NCI-H1694 treated with DMSO at 0.1 percent for 48 hours (cell line): Measurements from ENCODE around the gene HIVEP3.
A peak's percentile ranks its signal among the peaks of the same experiment; 100 is the strongest.

Source experiments
- DNase-seq: peaks from one replicate; lab custom pipeline; 2025; lab: John Stamatoyannopoulos, UW

HIVEP3 gene

DNA sequence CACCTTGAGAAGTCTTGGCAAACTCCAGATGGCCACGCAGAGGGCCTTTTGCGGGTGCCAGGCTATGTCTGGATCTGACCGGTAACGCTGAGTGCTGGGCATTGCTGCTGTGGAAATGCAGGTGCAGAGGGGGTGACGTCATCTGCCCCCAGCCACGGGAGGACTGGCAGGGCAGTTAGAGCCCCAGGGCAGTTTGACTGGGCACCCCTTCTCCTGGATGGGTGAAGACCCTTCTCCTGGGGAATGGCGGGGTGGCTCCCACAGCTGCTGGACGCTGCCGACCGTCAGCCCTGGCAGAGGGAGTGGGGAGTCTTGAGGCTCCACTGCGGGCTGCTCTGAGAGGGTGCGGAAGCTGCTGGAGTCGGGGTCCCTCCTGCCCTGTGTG lies 421.7 kb downstream of the HIVEP3 start:
- DNase-seq, result no peak

DNA sequence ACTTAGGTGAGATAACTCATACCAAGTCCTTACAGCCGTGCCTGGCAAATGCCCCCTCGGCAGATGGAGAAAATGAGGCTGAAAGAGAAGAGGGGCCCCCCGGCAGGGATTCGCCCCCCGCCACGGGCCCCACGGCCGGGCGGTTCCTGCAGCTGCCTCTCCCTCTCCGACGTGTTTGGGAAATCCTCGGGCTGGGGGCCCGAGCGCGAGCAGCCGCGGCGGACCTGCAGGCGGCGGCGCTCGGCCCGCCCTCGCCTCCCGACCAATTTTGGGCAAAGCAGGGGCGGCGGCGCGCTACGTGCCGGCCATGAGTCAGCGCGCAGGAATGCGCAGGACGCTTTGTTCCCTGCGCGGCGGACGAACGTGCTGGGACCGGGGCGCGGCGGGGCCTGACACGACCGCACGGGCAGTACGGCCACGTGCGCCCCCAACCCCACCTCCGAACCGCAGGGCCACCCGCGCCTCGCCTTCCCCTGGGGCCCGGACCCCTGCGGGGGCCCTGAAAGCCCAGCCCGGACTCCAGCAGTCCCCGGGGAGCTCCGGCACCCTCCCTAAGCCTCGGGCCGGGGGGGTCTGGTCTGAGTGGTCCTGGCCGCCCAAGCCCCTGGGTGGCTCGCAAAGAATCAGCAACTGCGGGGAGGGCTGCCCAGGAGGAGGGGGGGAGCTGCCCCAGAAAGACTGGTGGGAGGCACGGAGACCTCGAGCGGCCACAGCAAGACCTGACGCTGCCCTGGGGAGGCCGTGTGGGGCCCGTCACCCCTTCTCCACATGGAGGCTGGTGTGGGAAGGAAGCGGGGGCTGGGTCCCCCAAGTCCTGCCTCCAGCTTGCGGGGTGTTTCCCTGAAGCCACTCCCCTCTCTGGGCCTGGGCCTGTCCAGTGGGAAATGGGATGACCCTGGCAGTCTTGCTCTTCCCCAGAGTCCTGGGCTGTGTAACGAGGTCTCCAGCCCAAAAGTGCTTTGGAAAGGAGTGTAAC lies 422.4 kb downstream of the HIVEP3 start:
- no peak for DNase-seq

DNA sequence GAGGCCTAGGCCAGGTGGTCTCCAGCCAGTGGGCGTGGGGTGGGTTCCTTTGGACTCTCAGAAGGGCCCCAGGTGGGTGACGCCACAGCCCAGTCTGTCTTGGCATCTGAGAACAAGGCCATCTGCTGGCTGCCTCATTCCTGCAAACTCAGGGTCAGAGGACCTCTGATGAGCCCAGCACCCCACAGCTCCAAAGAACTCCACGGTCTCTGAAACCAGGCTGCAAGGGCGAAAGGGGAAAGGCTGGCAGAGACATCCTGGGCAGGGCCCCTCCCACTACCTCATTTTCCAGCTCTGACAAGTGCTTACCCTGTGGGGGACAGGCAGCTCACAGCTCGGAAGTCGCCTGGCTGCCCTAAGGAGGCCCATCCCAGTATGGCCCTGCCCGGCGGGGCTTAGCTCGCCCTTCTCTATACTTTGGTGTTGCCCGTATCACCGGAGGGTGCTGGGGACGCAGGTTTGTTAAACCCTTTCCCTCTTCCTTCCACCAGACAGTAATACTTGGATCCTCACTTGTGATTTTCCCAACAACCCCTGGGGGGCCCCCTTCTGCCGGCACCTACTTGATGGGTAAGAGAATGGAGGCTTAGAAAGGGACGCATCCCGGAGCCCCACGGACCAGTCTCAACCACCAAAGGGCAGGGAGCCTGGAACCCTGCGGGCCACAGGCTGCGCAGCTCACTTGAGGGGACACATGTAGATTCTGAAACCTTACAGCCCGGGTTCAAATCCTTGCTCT lies 423.3 kb downstream of the HIVEP3 start:
- peak; percentile 18 for DNase-seq

DNA sequence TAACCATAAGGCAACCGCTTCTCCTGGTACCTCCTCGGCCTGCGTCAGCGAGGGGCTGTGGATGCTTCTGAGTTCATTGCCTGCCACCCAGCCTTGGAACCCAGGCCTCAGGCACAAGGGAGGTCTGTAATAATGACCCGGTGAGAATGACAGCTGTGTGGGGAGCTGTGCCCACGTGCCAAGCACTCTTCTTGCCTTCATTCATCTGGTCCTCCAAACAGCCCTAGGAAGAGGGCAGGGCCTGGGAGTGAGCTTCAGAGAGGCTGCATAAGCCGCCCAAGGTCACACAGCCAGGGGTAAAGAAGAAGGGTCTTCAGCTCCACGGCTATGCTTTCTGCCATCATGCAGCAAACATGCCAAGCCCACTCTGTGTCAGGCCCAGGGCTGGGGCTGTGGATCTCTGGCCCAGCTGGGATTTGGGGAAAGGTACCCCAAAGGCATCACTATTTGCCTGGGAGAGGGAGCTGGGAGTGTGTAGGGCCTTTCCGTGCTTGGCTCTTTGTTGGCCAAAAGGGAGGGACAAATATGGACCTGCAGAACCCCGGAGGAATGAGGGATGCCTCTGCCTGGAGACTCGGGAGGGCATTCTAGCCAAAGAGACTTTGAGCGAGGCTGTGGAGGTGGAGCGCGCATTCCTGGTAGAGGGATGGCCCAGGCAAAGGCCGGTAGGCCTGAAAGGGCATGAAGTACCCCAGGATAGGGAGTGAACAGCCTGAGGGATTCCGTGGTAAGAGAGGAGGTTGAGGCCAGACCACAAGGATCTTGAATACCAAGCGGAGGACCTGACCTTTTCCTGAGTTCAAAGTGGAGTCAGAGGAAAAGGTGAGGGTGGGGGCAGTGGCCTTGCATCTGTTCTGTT lies 424.1 kb downstream of the HIVEP3 start:
- DNase-seq, result no peak

DNA sequence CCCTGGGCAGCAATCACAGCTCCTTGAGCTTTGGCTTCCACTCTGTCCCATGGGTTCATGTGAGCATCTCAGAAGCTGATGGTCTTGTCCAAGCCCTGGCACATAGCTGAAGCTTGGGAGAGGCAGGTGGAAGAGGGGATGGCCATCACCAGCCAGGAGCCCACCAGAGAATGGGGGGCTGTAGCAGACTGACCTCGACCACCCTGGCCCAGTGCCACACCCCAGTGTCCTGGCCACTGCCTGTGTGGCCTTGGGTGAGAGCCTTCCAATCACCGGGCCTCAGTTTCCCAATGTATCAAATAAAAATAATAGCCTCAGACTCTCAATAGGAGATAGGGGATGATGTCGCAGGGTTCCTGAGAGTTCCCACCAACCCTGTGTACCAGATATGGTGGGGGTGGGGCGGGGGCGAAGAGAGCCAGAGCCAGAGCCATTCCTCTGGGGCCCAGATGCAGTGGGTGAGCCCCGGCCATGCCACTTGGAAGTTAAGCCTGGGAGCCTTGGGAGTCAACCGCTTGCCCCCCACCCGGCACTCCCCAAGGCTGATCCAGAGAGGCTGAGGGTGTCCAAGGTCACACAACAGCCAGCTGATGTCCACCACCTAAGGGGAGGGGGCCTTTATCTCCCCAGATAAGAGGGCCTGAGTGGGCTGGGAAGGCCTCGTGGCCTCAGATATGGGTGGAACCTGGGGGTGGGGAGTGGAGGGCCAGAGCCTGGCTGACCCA lies 424.9 kb downstream of the HIVEP3 start:
- no peak for DNase-seq

DNA sequence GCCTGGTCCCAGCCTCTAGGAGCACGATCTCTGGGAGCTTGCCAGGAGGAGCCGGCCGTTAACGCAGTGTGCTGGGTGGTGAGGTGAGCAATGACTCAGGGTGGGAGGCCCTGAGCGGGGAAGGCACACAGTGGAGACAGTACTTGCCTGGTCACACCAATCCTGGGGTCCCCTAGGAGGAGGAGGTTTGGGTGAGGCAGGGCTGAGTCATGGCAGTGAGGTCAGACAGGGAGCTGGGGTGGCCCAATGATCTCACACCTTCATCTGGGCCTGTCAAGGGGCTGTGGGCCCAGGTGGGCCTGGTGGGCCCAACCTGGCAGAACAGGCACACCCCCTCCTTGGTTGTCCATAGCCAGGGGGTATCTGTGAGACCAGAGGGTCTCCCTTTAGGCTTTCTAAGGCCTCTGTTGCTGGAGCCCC lies 425.6 kb downstream of the HIVEP3 start:
- DNase-seq, result no peak

DNA sequence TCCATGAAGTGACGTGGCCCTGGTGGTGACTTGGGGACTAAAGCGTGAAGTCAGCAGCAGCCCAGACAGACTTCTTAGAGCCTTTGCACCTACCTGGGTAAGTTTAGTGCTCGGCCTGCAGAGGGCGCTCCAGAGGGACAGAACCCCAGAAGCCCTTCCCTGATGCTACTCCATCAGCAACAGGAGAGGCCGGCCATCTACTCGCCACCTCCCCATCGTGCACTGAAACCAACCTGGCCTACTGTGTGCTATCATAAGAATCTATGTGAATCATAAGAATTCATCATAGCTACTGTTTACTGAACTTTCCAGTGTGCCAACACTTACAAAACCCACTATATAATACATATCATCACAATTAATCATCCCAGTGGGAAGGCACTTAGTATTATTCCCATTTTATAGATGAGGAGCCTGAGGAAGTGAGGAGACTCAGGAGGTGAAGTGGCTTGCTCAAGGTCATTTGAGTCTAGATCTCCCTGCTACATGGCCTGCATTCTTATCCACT lies 426.3 kb downstream of the HIVEP3 start:
- no peak for DNase-seq

DNA sequence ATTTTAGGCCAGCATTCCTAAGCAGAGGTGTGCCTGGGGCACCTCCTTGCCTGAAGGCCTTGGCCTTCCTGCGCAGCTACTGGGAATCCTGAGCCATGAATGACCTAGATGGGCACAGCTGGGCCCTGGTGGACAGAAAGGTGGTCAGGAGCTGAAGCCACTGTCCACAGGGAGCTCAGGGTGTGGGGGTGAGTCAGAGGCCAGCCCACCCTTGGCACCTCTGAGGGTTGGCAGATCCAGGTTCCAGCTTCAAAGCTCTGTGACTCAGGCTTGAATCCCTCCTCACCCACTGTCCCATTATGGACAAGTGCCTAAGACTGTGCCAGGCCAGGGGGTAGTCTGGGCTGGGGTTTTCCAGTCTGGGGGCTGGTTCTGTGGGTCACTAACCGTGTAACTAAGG lies 427.8 kb downstream of the HIVEP3 start:
- no peak for DNase-seq

DNA sequence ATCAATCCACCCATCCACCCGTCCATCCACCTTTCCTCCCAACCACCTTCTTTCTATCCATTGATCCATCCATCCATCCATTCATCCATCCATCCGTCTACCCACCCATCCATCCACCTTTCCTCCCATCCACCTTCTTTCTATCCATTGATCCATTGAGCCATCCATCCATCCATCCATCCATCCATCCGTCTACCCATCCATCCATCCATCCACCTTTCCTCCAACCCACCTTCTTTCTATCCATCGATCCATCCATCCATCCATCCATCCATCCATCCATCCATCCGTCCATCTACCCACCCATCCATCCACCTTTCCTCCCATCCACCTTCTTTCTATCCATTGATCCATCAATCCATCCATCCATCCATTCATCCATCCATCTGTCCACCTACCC lies 429.2 kb downstream of the HIVEP3 start:
- DNase-seq, result no peak

DNA sequence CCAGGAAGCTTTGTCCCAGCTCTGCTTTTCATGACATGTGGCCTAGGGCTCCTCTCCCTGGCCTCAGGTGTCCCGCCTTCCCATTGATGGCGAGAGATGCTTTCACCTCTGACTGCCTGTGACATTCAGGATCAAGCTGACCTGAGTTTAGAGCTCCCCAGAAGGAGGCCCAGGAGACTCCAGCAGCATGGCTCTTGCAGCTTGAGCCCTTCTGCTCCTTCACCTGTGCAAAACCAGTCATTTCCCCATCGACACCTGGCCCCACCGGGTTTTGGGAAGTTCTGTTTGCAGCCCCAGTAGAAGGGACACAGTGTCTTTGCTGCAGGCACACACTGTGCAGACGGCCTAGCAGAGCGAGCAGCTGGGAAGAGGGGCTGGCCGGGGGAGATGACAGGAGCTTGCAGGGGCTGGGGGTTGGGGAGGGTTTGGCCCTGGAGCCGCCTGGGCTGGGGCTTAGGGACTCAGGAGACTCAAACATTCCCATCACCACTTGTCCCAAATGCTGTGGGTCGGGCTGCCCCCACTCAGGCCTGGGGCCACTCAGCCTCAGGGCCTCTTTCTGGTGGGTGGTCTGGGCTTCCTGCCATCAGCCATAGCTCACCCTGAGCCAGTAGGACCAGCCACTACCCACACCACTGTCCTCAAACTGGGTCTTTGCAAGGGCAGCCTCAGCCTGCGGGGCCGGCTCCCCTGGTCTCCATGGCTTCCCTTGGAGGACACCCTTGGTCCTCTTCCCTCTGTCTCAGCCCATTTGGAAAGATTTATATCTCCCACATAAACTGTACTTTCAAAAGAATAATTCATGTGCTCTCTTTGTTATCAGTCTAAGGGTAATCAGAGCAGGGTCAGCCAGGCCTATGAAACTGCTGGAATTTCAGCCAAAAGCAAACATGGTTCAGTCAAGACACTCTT lies 430.4 kb downstream of the HIVEP3 start:
- peak; percentile 17 for DNase-seq

DNA sequence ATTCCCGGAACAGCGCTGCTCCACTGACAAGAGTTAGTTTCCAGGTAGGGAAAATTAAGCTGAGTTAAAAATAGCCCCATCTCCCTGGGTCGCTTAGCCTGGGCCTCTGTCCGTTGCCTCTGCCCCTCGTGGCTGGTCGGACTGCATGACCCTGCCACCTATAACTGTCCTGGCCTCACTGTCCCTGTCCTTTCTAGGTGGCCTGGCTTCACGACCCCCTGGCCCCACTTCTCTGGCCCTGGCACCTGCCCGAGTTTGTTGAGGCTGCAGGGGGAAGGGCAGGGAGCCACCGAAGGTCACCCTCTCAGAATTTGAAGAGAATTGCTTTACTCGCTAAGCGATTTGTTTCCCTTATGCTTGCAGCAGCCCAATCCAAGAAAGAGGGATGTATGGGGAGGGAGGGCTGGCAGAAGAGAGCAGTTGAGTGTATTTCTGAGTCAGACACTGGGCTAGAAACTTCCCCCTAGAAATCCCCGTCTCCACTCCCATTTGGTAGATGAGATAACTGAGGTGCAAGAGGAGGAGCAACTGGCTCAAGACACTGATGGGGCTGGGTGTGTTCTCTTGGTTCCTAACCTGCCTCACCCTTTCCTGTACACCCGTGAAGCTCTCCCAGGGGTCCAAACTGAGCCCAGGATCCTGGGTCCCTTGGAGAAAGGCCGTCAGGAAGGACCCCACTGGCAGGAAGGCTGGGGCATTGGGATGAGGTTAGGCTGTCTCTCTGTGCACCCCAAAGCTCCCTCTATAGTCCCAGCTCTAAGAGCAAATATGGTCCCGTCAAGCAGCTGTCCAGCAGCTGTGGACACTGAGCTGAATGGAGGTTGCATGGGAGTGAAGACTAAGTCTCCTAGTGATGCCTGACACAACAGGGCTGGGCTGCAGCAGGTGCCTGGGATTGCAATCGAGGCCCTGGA lies 431.3 kb downstream of the HIVEP3 start:
- DNase-seq, result no peak

DNA sequence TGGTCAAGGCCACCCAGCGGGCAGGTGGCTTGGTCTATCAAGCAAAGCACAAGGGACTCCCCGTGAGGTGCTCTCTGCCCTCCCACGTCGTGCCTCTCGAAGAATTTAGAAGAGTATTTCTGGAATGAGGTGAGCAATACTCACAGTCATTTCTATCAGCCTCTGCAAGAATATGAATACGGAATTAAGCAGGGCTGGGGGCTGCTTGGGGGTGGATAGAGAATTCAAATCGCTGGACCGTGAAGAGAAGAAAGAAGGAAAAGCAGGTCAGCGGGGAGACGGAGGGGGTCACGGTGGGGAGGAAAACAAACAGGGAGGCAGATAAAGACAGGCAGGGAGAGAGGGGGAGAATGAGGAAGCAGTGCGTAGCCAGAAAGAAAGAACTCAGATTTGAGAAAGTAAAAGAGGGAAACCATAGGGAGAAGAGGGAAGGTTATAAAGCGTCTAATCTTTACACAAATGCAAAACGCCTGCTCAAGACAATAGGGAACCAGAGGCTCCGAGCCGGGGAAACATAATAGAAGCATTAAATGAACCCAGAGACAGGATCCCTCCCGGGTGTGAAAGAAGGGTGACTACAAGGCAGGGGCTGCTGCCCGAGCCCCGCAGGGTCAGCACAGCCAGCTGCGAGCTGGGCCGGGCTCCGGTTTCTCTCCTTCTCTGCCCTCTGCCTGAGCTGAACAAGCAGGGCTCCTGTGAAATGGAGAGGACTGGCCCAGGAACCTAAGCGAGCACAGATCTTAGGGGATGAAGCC lies 432.2 kb downstream of the HIVEP3 start:
- no peak for DNase-seq

DNA sequence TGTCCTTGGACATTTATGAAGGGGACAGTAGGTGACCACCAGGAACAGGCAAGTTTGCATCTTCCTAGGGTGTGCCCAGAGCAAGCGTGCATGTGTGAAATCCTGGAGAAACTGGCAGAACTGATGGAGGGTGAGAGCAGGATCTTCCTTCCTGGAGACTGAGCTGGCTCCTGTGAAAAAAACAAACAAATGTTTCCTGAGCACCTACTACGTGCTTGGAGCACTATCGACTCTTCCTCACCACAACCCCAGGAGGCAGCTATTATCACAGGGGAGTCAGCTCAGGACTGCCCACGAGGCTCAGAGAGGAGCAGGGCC lies 432.7 kb downstream of the HIVEP3 start:
- DNase-seq, result no peak

DNA sequence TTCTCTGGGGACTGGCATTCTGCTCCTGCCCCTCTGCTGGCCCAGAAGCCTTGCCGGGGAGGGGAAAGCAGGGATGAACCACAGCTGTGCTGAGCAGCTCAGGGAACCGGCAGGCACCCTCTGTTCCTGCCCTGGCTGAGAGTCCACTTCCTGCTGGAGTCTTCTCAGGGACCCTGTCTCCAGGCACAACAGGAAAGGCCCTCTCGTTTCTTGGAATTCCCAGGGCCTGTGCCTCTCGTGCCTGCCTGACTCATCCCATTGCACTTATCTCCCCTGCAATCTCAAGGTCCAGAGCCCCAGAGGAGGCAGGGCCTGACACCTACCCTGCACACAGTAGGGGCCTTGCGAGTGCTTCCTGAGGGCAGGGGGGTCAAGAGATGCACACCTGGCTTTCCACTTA lies 433.1 kb downstream of the HIVEP3 start:
- DNase-seq, result no peak

DNA sequence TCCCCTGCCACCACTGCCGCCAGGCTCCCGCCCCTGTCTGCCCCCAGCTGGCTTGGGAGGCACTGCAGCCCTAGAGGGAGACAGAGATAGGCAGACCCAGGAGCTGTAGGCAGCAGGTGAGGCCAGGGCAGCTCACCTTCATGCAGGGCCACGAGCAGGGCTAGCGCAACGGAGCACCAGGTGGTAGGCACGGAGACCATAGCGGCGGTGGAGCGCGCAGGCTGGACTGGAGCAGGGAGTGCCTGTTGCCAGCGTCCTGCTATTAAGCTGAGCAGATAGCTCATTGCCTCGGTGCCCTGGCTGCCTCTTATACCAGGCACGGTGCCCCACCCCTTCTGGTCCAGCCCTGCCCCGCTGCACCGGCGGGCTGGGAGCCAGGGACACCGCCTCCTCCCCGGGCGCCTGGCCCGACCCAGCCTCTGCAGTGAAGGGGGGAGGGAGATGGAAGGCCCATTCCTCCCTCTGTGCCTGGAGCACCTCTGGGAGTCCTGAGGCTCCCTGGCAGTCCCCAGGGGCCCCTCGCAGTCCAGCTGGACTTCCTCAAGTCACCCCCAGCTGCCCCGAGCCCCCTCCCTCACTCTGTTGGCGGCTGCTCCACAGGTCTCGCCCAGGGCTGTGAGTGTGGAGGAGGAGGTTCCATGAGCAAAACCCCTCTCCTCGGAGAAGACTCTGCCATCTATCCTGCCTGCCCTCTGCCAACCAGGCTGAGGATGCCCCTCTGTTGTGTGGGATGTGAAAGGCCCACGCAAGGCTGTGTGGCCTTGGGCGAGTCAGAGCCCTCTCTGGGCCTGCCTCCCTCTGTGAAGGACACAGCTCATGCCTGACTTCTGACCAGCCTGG lies 434.1 kb downstream of the HIVEP3 start, which contains the start of gene EDN2:
Gene EDN2 (minus strand): TSS at position 282 of the 840 bp plus-strand sequence. CDS start 82 bp downstream, at position 200.
- DNase-seq, result peak; percentile 31

DNA sequence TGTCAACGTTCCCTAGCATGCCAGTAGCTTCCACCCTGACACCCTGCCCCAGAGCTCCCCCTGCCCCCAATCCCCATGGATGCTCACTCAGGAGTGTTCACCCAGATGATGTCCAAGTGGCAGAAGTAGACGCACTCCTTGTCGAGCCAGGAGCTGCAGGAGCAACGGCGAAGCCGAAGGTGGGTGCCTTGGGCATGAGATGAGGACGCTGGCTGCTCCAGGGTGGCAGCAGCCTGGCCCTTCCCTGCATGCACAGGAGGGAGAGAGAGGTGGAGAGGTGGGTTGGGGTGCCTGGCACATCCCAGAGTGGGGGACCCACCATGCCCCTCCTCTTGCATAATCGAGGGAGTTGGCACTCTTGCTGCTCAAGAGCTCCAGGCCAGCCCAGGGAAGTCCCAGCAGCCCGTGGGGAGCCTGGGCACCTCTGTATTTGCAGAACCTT lies 434.7 kb downstream of the HIVEP3 start:
- no peak for DNase-seq
